Right atrium auricular region (tissue), 2 donors: ENCODE results near the gene NKX3-2. TPM values are rescaled to one million over a fixed set of nuclear protein-coding genes. Genes with fewer than 3 reads are reported as not detected.
A peak's percentile ranks its signal among the peaks of the same experiment; 100 is the strongest.

Experiments
- DNase-seq: peaks from one replicate; pipeline ENCODE4 v3.0.0-alpha.2; 2019; ENCODE audit warnings: low spot score
- H3K27ac ChIP-seq, 2 donors: fragments of 200-600 bp; sonication (generic); 1 replicate in 1 of 2; 2 replicates in 1 of 2; pipeline ENCODE4 v1.5.1; 2016 to 2019
- H3K27me3 ChIP-seq, 2 donors: fragments of 200-600 bp; sonication (generic); one replicate each; pipeline versions ENCODE4 v1.5.1 to v1.6.0; 2017 to 2019
- H3K36me3 ChIP-seq: fragments of 200-600 bp; sonication (generic); one replicate; pipeline ENCODE4 v1.5.1; 2016
- H3K4me1 ChIP-seq, 2 donors: fragments of 200-600 bp; sonication (generic); one replicate each; pipeline versions ENCODE4 v1.5.1 to v1.6.0; 2017 to 2019
- H3K4me3 ChIP-seq, 2 donors: fragments of 200-600 bp; sonication (generic); 1 replicate in 1 of 2; 2 replicates in 1 of 2; pipeline ENCODE4 v1.5.1; 2017 to 2019; ENCODE audit warnings: mild to moderate bottlenecking in 1 of 2, moderate library complexity in 1 of 2
- H3K9me3 ChIP-seq, 2 donors: fragments of 200-600 bp; sonication (generic); one replicate each; pipeline ENCODE4 v1.5.1; 2019
- total RNA-seq, 2 donors: library from RNA; depleted of rRNA; stranded (reverse); fragments of >200 nt; gene quantifications; one replicate each; pipeline ENCODE4 v1.1.0, GENCODE V29; 2016
- TF ChIP-seq, protein P1 (sequence below), 2 donors: fragments of 200-600 bp; sonication (generic); IDR thresholded peaks; one replicate each; pipeline ENCODE4 v1.5.1; 2019; ENCODE audit warnings: antibody characterized with exemption in 2 of 2

Gene NKX3-2
- total RNA-seq, 2 donors from 2014 or later, result not detected

DNA sequence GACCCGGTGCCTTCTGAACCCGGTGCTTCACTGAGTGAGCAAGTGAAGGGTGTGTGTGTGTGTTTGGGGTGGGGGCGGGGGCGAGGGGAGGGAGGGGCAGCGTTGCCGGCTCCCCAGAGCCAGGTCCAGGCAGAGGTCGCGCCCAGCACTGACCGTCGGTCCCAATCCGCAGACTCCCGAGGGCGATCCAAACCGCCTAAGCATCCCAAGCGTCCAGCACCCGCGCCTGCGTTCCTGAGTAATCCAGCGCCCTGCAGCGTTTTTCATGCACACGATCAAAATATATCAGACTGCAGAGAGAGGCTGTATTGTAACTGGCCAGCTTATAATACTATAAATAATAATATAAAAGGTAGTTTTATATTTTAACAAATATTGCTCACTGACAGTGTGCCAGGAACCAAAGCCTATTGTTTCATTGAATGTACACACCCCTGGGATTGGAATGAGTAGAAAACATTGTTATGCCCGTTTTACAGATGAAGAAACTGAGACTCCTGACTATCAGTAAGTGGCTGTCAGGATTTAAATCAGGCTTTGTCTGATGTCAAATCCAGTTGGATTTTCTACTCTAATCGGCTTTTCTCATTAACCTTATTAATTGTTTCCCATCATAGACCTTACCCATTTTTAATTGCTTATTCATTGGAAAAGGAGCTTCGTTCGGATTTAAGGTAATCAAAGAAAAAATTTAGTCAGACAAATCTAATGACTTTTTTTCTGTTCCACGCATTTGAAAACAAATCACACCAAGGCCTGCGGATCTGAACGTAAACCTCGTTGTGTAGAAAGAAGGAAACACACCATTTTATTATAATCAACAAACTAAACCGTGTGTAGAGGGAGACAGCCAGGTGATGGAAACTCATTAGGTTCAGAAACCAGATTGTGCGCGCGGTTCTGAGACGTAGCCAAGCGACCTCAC, 4.0 kb upstream of the NKX3-2 start:
- peaks cover 39 to 62% of the 10 kb centered on the region in 2 donors for H3K27me3 ChIP-seq

DNA sequence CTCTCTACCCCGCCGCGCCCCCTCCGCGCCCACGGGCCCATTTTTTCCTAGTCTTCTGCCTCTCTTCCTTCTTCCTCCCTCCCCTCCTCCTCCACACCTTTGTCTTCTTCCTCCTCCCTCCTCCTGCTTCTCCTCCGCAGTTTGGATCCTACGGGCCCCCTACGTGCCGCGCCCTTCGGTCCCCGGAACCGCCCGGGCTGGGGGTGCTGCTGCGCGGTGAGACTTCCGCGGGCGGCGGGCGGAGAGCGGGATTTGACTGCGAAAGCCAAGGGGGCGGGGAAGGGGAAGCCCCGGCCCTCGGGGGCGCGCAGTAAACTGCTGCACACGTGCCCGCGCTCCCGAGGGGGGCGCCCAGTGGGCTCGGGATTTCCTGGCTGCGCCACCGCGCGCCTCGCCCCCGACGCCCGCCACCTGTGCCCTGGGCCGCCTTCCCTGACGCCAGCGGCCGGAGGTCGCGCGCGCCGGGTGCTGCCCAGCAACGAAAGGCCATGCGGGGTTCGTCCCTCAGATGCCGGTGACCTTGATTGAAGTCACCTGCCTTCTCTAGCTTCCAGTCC, 3.3 kb upstream of the NKX3-2 start:
- Histone ChIP-seq H3K36me3 (no peaks in the 10 kb centered on the region), H3K4me1 (peaks cover 0 to 35% of the 10 kb centered on the region in 2 donors), H3K9me3 (peaks cover 0 to 9% of the 10 kb centered on the region in 2 donors), H3K27me3 (peaks cover 47 to 66% of the 10 kb centered on the region in 2 donors), H3K4me3 (peak overlapping the region in 1 of 2 donors; percentile 37), H3K27ac (no peak overlapping the region)
- DNase-seq, result no peak
- TF ChIP-seq, protein P1, sequence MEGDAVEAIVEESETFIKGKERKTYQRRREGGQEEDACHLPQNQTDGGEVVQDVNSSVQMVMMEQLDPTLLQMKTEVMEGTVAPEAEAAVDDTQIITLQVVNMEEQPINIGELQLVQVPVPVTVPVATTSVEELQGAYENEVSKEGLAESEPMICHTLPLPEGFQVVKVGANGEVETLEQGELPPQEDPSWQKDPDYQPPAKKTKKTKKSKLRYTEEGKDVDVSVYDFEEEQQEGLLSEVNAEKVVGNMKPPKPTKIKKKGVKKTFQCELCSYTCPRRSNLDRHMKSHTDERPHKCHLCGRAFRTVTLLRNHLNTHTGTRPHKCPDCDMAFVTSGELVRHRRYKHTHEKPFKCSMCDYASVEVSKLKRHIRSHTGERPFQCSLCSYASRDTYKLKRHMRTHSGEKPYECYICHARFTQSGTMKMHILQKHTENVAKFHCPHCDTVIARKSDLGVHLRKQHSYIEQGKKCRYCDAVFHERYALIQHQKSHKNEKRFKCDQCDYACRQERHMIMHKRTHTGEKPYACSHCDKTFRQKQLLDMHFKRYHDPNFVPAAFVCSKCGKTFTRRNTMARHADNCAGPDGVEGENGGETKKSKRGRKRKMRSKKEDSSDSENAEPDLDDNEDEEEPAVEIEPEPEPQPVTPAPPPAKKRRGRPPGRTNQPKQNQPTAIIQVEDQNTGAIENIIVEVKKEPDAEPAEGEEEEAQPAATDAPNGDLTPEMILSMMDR (IDR thresholded peaks at IDR 0.05), result no peak

More for the DNA sequence above, 4.0 kb upstream of the NKX3-2 start:
- no peak for DNase-seq
- peaks cover 0 to 15% of the 10 kb centered on the region in 2 donors for H3K9me3 ChIP-seq
- peaks cover 0 to 35% of the 10 kb centered on the region in 2 donors for H3K4me1 ChIP-seq
- peak overlapping the region in 1 of 2 donors; percentile 37 for H3K4me3 ChIP-seq
- H3K36me3 ChIP-seq, result no peaks in the 10 kb centered on the region
- TF ChIP-seq, protein P1 (IDR thresholded peaks at IDR 0.05), result no peak
- no peak overlapping the region for H3K27ac ChIP-seq

DNA sequence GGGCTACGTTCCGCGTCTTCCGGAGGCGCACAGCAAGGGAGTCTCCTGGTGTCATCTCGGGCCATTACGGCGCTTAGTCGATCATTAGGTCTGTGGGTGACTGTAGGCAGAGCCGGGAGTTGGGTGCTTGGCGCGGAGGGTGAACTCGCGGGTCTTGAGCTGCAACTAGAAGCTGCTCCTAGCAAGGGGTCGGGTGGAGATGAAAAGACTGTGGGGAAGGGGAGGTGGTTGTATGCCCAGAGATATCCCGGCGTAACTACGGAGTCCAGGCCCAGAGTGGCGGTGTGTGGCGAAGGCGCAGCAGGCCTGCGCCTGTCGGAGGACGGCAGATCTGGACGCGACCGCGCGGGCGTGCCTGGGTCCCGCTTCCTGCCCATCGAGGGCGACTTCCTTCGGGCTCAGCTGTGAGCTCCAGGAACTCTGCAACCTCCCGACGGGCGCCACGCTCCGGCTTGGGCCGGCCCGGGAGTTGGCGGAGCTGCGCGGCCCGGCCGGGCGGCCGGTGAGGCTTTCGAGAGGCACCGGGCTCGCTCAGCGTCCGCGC, 2.7 kb upstream of the NKX3-2 start:
- TF ChIP-seq, protein P1 (IDR thresholded peaks at IDR 0.05), result no peak
- Histone ChIP-seq H3K36me3 (no peaks in the 10 kb centered on the region), H3K4me1 (peaks cover 0 to 40% of the 10 kb centered on the region in 2 donors), H3K27ac (no peak overlapping the region), H3K9me3 (peaks cover 0 to 9% of the 10 kb centered on the region in 2 donors), H3K27me3 (peaks cover 50 to 72% of the 10 kb centered on the region in 2 donors), H3K4me3 (peak overlapping the region in 1 of 2 donors; percentile 37)
- no peak for DNase-seq

DNA sequence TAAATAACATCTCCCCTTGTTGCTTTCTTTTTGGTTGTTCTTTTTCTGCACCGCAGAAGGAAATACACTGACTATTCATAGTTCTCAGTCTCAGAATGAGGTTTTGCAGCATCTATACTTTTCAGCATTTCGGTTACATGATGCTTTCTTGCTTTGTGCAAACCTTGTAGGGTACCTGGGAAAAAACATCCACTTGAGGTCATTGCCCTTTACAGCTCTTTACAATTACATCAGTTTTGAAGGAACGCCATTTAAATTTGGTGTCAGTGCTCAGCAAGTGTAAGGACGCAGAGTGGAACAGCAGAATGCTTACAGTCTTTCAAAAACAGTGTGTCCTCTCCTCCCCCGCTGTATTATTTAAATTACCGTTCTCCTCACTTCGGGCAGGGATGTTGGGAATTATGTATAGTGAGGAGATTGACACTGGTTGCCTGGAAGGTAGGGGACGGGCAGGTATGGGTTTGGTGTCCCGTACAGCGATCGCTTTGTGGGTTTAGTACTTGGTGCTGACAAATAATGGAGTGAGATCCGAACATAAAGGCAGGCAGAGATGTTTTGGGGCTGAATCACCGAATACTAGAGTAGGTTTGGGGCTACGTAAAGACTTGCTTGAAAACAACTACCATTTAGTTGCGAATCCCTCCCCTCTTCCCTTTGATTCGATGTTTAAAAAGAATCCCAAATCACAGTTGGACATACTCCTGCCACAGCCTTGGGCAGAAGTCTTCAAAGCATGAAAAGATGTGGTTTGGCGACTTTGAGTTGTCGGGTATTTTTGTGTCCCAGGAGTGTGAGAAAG, 2.0 kb upstream of the NKX3-2 start:
- peaks cover 0 to 47% of the 10 kb centered on the region in 2 donors for H3K4me1 ChIP-seq
- TF ChIP-seq, protein P1 (IDR thresholded peaks at IDR 0.05), result no peak
- H3K9me3 ChIP-seq, result peaks cover 0 to 8% of the 10 kb centered on the region in 2 donors
- no peaks in the 10 kb centered on the region for H3K36me3 ChIP-seq
- H3K27me3 ChIP-seq, result peaks cover 56 to 77% of the 10 kb centered on the region in 2 donors
- no peak overlapping the region for H3K27ac ChIP-seq
- no peak overlapping the region for H3K4me3 ChIP-seq
- no peak for DNase-seq

DNA sequence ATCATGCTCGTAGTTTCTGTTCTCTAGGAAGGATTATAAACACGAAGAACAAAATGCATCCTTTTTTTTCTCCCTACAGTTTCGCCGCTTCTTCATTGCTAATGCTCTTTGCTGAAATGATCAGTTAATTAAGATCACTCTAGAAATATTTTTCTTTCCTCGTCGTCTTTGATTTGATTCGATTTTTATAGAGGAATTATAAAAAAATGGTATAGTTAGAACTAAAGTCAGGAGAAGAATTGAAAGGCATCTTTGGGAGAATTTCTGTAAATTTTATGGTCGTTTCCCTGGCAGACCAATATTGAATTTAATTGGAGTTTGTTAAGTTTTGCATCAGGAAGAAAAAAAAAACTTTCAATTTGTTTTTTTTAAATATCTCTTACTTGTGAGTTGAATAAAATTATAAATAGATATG, 1.1 kb upstream of the NKX3-2 start:
- H3K36me3 ChIP-seq, result no peaks in the 10 kb centered on the region
- TF ChIP-seq, protein P1 (IDR thresholded peaks at IDR 0.05), result no peak
- H3K4me1 ChIP-seq, result peaks cover 0 to 51% of the 10 kb centered on the region in 2 donors
- H3K4me3 ChIP-seq, result peak overlapping the region in 1 of 2 donors; percentile 54
- peaks cover 66 to 87% of the 10 kb centered on the region in 2 donors for H3K27me3 ChIP-seq
- no peak for DNase-seq
- H3K9me3 ChIP-seq, result no peaks in the 10 kb centered on the region
- H3K27ac ChIP-seq, result no peak overlapping the region
